Motor neuron (in vitro differentiated cells): ENCODE results near the gene LMF1. TPM values are rescaled to one million over a fixed set of nuclear protein-coding genes. Genes with fewer than 3 reads are reported as not detected.

ENCODE experiments used
- ATAC-seq, 8 experiments: fragments of 200-7000 bp; cut with Tn5 transposase; replicated peaks in 6 of 8; 2 replicates each; pipeline ENCODE4 v1.8.0; 2021; ENCODE audit warnings: mild to moderate bottlenecking in 8 of 8, moderate library complexity in 8 of 8
- H3K27ac ChIP-seq, 2 donors: fragments of 250-450 bp; sonication (Bioruptor Pico); 2 replicates each; pipeline ENCODE4 v1.9.0; 2021; ENCODE audit warnings: antibody characterized with exemption in 2 of 2, mild to moderate bottlenecking in 2 of 2, moderate library complexity in 1 of 2
- H3K4me1 ChIP-seq, 2 donors: fragments of 250-450 bp; sonication (Bioruptor Pico); replicated peaks in 1 of 2; 2 replicates each; pipeline ENCODE4 v1.6.1; 2021; ENCODE audit warnings: antibody characterized with exemption in 2 of 2, mild to moderate bottlenecking in 2 of 2, moderate library complexity in 1 of 2
- H3K4me3 ChIP-seq, 5 donors: fragments of 250-450 bp; sonication (Bioruptor Pico); 2 replicates each; pipeline ENCODE4 v1.9.0; 2021; ENCODE audit warnings: antibody characterized with exemption in 5 of 5, mild to moderate bottlenecking in 5 of 5, moderate library complexity in 4 of 5
- WGBS, 10 experiments: fragments of 450-650 bp; shearing (Covaris generic); methylation state at CpG; one replicate each; pipeline ENCODE4 v1.0.0; 2022; 5-methylcytosine and 5-hydroxymethylcytosine counted together
- in situ Hi-C, 9 experiments: fragments of 400-800 bp; cut with MboI; loops; one replicate each; pipeline ENCODE4 v1.15.0; 2021; ENCODE audit warnings: low sequenced_read_pairs in 9 of 9, low pct_unique_long_range_greater_than_20kb in 2 of 9; ENCODE audit not compliant: unreplicated experiment in 9 of 9
- total RNA-seq, 8 experiments: library from RNA; unstranded; fragments of 300-600 nt; gene quantifications; 2 replicates each; pipeline versions ENCODE4 v1.2.3 to v1.2.4, GENCODE V29; 2022

LMF1 gene
- total RNA-seq, 8 experiments from 2014 or later = 5.1 to 20.0 (median 9.2) TPM

DNA sequence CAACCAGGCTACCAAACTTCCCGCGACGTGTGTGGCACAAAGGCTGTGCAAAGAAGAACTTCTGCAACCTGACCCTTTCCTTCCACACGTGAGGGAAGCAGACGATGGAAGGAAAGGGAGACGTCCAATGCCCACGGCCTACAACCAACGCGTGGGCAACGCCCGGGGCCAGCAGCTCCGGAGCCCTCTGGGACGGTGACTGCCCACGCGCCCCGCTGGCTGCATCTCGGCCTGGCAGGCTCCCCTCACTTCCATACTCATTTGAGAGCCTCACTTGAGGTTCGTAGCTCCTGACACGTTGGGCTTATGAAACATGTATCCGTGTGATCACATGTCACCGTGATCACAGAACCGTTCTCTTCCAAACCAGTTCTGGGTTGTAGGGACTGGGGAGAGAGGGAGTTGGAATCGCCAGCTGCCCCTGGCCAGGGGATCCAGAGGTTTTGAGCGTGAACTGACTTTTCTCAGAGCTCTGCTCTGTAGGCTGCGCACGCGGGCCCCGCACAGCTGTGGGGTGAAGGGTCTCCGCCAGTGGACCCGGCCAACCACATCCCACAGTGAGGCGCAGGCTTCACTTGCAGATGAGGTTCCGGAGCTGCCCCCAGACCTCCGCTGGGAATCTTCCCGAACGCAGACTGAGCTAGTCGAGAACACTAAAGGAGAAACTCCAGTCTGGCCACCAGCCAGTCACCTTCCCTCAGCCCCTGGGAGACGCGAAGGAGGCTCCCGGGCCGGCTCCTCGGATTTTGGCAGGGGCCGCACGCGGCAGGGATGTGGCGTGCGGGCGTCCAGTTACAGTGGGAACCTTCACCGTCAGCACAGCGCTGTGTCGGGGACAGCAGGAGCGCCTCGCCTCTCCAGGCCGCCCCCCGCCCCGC is 1.0 kb downstream of the LMF1 start:
- peak; percentile 1 to 25 (median 15) for ATAC-seq
- peak overlapping the region; percentile 81 to 83 for H3K27ac ChIP-seq
- peak overlapping the region; percentile 61 to 86 (median 77) for H3K4me3 ChIP-seq
- in situ Hi-C loops = no loop called here
- 9 to 94% (median 74%) methylated on average over 2 to 13 of the region's 55 CpGs; no CpG with 5 or more reads in 3 of the 10 experiments for WGBS, 10 experiments
- H3K4me1 ChIP-seq = peaks cover 19 to 32% of the 10 kb centered on the region in 2 donors

DNA sequence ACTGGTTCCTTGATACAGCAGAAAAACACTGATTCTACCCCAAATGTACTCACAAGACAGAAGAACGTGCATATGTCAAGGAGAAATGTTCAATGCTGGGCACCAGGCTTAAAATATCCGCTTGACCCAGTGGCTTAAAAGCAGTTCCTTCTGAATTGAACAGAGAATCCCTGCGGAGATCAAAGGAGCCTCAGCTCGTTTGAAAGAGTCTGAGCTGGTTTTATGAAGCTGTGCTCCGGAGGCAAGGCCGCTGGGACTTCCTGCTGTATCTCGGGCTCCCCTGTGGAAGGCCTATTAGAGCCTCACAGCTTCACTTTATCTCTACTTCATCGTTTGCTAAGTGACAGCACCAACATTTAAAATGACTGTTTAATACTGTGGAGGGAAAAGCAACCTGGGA is 2.2 kb downstream of the LMF1 start:
- peaks cover 19 to 25% of the 10 kb centered on the region in 2 donors for H3K4me1 ChIP-seq

DNA sequence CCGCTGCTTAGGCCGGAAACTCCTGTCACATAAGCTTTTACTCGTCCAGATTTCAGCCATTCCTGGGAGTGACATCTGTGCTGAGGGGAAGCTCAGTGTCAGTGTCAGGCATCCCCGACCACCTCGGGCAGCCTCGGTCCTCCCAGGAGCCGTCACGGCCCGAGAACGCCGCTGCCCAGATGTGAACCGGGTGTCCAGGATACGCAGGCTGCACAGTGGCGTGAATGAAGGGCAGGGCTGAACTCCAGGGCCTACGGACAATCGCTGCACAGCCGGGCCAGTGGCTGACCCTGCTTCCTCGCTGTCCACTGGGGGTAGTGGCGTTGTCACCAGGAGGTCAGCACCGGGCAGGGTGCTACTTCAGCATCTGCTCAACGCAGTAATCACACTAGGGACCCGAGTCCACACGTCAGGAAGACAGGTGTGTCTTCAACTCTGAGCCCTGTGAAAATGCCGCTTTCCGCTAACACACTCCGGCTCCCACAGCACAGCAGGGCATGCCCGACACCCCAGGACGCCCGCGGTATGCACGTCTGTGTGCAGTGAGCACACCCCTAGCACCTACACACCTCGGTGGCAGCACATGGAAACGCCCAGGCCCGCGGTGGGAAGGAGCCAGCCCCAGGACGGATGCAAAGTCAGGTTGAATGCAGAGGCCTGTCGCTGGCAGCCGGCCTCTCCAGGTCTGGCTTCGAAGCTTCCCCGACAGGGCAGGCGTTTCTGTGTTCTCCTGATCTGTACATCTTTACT is 3.1 kb downstream of the LMF1 start:
- no peak overlapping the region for H3K4me3 ChIP-seq
- in situ Hi-C loops = no loop called here
- 26 to 100% (median 81%) methylated on average over 2 to 8 of the region's 41 CpGs; no CpG with 5 or more reads in 5 of the 10 experiments for WGBS, 10 experiments
- no peak for ATAC-seq
- H3K27ac ChIP-seq = no peak overlapping the region
- peaks cover 19 to 23% of the 10 kb centered on the region in 2 donors for H3K4me1 ChIP-seq

More for the DNA sequence above, 2.2 kb downstream of the LMF1 start:
- Histone ChIP-seq H3K4me3 (peak overlapping the region in 1 of 5 donors; percentile 1), H3K27ac (no peak overlapping the region)
- ATAC-seq = no peak
- WGBS, 10 experiments = 0 to 100% (median 53%) methylated on average over 1 to 6 of the region's 8 CpGs; no CpG with 5 or more reads in 2 of the 10 experiments
- in situ Hi-C loops = no loop called here

DNA sequence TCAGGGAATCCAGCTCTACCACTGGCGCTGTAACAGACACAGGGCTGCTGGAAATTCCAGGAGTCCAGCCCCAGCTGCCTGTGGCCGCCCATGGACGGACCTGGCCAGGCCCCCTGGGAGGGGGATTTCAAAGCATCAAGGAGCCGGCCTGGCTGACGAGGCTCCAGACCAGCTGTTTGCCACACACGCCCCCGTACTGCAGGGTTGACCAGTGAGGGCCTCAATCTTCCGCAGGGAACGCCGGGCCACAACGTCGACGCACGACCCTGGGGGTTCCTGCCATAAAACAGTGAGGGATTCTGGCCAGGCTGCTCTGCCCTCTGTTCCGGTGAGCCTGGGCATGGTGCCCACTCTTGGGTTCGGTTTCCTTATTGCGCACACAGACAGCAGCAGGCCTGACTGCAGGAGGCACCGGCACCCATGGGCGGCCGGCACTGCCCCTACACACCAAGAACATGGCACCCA is 3.7 kb downstream of the LMF1 start:
- Histone ChIP-seq H3K27ac (no peak overlapping the region), H3K4me3 (no peak overlapping the region), H3K4me1 (peaks cover 19% of the 10 kb centered on the region in 2 donors)
- no peak for ATAC-seq
- in situ Hi-C loops = no loop called here
- whole genome bisulfite sequencing, 10 experiments = 60 to 100% (median 93%) methylated on average over 1 to 8 of the region's 20 CpGs; no CpG with 5 or more reads in 5 of the 10 experiments

DNA sequence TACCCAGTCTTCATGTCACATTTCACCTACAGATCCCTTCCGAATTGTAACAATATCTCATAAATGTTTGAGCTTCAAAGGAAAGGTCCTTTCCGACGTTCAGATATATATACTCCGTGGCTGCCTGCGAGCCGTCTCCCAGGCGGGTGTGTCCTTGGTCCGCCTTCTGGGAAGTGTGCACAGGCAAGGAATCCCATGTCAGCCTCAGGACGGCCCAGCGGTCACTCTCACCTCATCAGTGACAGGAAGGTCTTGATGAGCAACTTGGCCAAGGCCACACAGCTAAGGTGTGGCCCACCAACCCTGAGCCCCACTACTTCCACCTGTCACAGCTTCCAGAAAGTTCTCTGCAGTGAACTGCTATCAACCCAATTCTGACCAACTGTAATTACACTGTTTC is 4.3 kb downstream of the LMF1 start:
- Histone ChIP-seq H3K27ac (no peak overlapping the region), H3K4me3 (no peak overlapping the region), H3K4me1 (peaks cover 19% of the 10 kb centered on the region in 2 donors)
- in situ Hi-C loops = no loop called here
- 76 to 100% (median 92%) methylated on average over 3 to 10 of the region's 10 CpGs; no CpG with 5 or more reads in 4 of the 10 experiments for WGBS, 10 experiments
- ATAC-seq = no peak

DNA sequence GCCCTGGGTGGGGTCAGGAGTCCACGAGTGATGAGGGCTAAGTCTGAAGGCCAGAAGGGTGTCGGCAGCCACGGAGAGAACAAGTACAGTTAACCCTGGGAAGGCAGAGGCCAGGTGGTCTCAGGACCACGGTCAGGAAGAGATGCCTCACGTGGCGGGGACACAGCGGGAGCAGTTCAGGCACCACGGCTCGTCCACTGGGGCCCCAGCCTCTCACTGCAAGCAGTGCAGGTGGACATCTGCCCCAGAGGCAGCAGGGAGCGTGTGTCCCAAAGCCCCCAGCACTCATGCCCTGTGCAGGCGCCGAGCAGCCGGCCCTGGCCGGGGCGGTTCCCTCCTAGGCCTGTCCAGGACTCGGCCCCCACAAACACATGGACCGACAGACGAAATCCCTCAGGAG is 4.7 kb downstream of the LMF1 start:
- Histone ChIP-seq H3K4me1 (peaks cover 16 to 19% of the 10 kb centered on the region in 2 donors), H3K4me3 (no peak overlapping the region), H3K27ac (no peak overlapping the region)
- WGBS, 10 experiments = 86 to 100% (median 97%) methylated on average over 1 to 13 of the region's 18 CpGs; no CpG with 5 or more reads in 3 of the 10 experiments
- in situ Hi-C loops = no loop called here
- no peak for ATAC-seq

DNA sequence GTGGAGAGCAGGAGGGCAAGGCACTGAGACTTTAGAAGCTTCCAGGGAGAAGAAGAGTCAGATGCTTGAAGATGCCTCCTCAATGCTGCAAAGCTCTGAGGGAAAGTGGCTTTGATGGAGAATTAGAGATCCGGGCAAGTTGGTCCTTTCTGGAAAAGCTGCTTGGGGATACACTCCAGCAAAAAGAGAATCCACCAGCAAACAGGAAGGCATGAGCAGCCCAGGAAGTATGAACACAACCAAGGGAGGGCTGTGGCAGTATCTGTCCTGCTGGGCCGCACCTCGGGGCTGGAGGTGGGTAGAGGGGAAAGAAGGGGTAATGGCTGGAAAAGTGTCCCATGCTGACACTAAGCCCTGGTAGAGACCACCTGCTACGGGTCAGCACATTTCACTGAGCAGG is 5.3 kb downstream of the LMF1 start:
- Histone ChIP-seq H3K27ac (no peak overlapping the region), H3K4me3 (no peak overlapping the region), H3K4me1 (peaks cover 16 to 19% of the 10 kb centered on the region in 2 donors)
- in situ Hi-C loops = no loop called here
- no peak for ATAC-seq
- 80 to 100% (median 83%) methylated on average over 1 to 3 of the region's 4 CpGs; no CpG with 5 or more reads in 3 of the 10 experiments for WGBS, 10 experiments

DNA sequence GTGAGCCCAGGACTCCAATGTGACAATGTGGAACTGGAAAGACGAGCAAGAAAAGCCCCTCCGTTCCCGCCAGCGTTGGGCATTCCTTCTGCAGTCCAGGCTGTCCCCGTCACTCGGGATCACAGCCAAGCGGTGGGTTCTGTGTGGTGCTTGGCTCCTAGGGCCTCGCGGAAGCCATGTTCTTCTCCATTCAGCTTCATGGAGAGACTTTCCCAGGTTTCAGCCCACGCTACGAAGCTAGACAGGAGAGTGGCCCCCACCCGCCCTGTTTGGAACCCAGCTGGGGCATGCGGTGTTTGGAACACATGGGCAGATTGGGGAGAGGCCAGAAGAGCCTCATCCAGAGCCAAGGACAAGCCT is 5.8 kb downstream of the LMF1 start:
- no peak for ATAC-seq
- WGBS, 10 experiments = 93 to 100% (median 94%) methylated on average over 3 to 12 of the region's 13 CpGs; no CpG with 5 or more reads in 6 of the 10 experiments
- Histone ChIP-seq H3K27ac (no peak overlapping the region), H3K4me3 (no peak overlapping the region), H3K4me1 (peaks cover 16 to 18% of the 10 kb centered on the region in 2 donors)
- in situ Hi-C loops = no loop called here

DNA sequence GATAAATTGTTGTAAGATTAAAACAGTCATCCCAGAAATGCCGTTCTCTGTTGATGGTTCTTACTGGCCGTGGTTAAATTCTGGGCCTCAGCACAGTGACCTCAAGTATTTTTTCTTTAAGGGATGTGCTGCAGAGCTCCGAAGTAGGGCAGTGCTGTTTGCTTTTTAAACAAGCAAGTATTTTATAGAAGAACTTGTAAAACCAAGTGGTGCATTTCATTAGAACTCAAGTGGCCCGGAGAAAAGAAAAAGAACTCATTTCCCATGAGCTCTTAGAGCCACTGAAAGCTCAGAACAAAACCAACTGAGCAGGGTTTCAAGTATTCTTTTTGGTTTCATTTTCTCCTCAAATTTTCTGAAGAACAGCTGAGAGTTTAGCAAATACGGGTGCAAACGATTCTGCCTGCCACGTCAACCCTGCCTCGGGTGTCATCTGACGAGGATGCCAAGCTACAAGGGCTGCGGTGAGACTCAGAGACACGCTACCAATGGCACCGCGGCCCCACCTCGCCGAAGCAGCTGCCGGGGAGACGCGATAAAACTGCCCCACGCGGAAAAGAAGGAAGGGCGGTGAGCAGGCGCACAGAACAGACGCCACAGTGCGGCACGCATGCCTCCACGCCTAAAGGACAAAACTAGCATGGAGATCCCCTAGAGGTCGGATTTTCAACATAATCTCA is 6.3 kb downstream of the LMF1 start:
- no peak overlapping the region for H3K4me3 ChIP-seq
- in situ Hi-C loops = no loop called here
- no peak for ATAC-seq
- H3K27ac ChIP-seq = no peak overlapping the region
- peaks cover 12 to 13% of the 10 kb centered on the region in 2 donors for H3K4me1 ChIP-seq
- 71 to 94% (median 84%) methylated on average over 3 to 17 of the region's 27 CpGs for WGBS, 10 experiments

DNA sequence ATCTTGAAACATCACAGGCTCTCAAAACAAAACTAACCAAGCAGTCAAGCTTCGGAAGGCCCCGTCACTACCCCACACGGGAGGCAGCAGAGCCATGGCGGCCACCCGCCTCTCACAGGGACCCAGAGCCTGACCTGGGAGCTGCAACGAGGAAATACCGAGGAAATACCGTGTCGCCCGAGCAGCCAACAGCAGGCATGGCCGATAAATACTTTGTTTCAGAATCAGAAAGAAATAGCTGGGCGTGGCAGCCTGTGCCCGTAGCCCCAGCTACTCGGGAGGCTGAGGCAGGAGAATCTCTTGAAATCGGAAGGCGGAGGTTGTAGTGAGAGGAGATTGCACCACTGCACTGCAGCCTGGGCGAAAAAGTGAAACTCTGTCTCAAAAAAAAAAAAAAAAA is 6.9 kb downstream of the LMF1 start:
- ATAC-seq = no peak
- 80 to 94% (median 90%) methylated on average over 4 to 17 of the region's 17 CpGs; no CpG with 5 or more reads in 1 of the 10 experiments for WGBS, 10 experiments
- Histone ChIP-seq H3K4me1 (peaks cover 6 to 7% of the 10 kb centered on the region in 2 donors), H3K4me3 (no peak overlapping the region), H3K27ac (no peak overlapping the region)
- in situ Hi-C loops = no loop called here

DNA sequence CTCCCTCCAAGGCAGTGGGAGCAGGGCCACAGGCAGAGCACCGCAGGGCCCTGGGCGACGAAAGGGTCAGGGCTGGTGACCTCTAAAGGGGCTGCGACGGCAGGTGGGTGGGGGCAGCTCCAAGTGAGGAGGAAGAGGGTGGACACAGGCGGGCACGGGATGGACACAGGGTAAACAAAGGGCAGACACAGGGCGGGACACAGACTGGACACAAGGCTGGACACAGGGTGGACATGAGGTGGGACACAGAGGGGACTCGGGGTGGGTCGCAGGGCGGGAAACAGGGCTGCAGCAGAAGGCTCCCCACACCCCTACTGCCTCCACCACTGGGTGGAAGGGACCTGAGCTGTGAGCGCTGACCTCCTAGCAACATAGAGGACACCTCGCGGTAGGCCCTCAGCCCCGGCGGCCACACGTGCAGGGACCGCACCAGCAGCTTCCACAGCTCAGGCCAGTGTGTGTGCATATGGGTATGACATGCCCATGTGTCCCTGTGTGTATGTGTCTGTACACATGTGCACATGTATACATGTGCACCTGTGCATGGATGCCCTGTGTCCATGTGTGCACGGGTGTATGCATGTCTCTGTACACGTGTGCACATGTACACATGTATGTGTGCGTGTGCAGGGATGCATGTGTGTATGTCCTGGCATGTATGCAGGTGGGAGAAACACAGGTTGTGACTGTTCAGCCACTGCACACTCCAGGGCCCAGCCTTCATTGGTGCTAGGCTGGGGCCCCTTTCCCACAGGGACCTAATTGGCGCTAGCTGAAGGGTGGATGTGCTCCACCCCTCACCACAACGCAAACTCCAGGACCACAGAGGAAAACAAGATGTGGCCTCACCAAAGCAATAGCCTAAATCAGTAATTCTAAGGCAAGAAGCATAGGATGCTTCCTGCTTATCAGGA is 7.6 kb downstream of the LMF1 start:
- H3K4me3 ChIP-seq = no peak overlapping the region
- 83 to 100% (median 89%) methylated on average over 1 to 5 of the region's 23 CpGs; no CpG with 5 or more reads in 2 of the 10 experiments for WGBS, 10 experiments
- peak in 1 of 8 experiments; percentile 24 for ATAC-seq
- in situ Hi-C loops = no loop called here
- no peak overlapping the region for H3K27ac ChIP-seq
- H3K4me1 ChIP-seq = no peaks in the 10 kb centered on the region

DNA sequence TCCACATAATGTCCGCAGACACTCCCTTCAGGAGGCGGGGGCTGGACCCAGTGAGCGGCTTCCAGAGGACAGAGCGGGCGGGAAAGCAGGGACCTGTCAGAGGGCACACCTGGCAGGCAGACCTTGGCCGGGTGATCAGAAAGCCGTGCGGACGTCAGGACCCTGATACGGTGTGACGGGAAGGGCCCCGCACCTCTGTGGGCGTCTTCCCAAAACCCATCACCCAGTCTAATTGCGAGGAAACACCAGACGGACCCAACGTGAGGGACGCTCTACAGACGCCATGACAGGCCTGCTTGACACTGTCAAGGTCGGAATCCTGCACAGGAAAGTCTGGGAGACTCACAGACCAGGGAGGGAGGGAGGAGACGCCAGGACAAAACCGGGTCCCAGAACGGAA is 8.4 kb downstream of the LMF1 start:
- Histone ChIP-seq H3K4me3 (no peak overlapping the region), H3K4me1 (no peaks in the 10 kb centered on the region), H3K27ac (no peak overlapping the region)
- ATAC-seq = no peak
- WGBS, 10 experiments = 80 to 100% (median 91%) methylated on average over 1 to 16 of the region's 22 CpGs; no CpG with 5 or more reads in 7 of the 10 experiments
- in situ Hi-C loops = no loop called here
